Smooth muscle cell of the umbilical artery (primary cell): Measurements from ENCODE around the gene CIRBP. TPM values are rescaled to one million over a fixed set of nuclear protein-coding genes. Genes with fewer than 3 reads are reported as not detected.

ENCODE experiments used
- total RNA-seq: library from RNA; depleted of rRNA; stranded (reverse); fragments of >200 nt; gene quantifications from 2 replicates; pipeline ENCODE4 v1.2.3, GENCODE V29; 2014

CIRBP gene
- 101 and 177 TPM in 2 replicates for total RNA-seq

GRCh38 chr19:1269065-1269477 lies at the start of gene CIRBP:
Gene CIRBP, plus strand, starts transcription at chr19:1269332. Its CDS starts 1,602 bp downstream, at chr19:1270934.

DNA sequence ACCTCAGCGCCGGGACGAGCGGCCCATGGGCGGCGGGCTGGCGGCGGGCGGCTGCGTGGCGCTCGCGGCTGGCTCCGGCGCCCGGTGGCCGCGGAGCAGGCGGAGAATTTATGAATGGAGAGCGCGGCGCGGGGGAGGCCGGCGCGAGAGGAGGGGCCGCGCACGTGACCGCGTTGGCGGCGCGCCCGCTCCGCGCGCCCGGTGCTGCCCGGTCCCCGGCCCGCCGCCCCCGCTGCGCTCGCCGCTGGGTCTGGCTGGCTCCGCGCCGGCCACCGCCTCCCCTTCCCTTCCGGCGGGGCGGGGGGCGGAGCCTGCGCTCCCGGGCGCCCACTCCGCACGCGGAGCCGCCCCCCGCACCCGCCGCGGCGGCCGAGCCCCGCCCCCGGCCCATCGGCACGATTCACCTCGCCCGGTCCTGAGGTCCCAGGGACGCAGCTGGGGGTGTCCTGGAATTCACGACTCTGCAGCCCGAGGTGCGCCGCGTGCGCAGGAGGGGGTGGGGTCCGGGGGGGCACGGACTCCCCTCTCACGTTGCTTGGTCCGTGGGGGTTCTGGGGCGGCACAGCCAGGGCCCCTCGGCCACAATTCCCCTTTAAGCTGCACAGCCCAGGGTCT lies 31.3 kb upstream of the CIRBP start, which contains the start of gene CBARP:
Gene CBARP (minus strand): TSS at position 252 of the 615 bp plus-strand sequence. CDS start 1,905 bp downstream, outside the sequence.

GRCh38 chr19:1241417-1242095 lies 27.6 kb upstream of the CIRBP start, which contains the start of gene ATP5F1D:
Gene ATP5F1D, plus strand, starts transcription at chr19:1241751. Its CDS starts 100 bp downstream, at chr19:1241851.

GRCh38 chr19:1248139-1248785 lies 20.9 kb upstream of the CIRBP start, which contains the start of gene MIDN:
Gene MIDN, plus strand, starts transcription at chr19:1248583. Its CDS starts 1,714 bp downstream, at chr19:1250297.

GRCh38 chr19:1275260-1275975 lies 6.3 kb downstream of the CIRBP start, which contains the start of gene FAM174C:
Gene FAM174C, plus strand, starts transcription at chr19:1275530. Its CDS starts 20 bp downstream, at chr19:1275550.

DNA sequence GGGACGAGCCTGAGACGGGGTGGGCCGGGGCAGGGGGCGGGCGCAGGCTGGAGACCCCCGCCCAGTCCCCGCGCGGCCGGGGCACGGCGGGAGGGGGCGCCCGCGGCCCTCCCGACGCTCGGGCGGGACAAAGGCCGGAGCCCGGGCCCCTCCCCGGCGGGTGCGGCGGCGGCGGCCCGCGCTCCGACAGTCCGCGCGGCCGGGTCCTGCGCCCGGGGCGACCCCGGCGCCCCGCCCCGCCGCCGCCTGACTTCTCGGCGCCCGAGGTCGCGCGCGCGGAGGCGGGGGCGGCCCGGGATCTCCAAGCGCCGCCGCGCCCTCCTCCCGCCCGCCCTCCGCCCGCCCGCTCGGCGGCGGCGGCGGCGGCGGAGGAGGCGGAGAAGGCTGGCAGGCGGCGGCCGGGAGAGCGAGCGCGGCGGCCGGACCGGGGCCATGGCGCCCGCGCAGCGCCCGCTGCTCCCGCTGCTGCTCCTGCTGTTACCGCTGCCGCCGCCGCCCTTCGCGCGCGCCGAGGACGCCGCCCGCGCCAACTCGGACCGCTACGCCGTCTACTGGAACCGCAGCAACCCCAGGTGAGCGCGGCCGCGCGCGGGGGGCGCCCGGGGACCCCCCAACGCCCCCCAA lies 16.7 kb downstream of the CIRBP start, which contains the start of gene EFNA2:
Gene EFNA2 (plus strand): TSS at position 137 of the 624 bp plus-strand sequence. CDS start 296 bp downstream, at position 433.

Other genes starting within 250 kb of the CIRBP start
- 67.4 and 96.1 TPM in 2 replicates for gene TMEM259, start 248.2 kb upstream of the CIRBP start, total RNA-seq
- not detected in 2 replicates for gene RNU6-2, start 247.8 kb upstream of the CIRBP start, total RNA-seq
- 284 and 606 TPM in 2 replicates for gene CNN2, start 242.7 kb upstream of the CIRBP start, total RNA-seq
- 9.2 and 10.2 TPM in 2 replicates for gene ABCA7, start 229.2 kb upstream of the CIRBP start, total RNA-seq
- 0.89 and 0.97 TPM in 2 replicates for gene ARHGAP45, start 202.2 kb upstream of the CIRBP start, total RNA-seq
- 63.5 and 107 TPM in 2 replicates for gene POLR2E, start 174.0 kb upstream of the CIRBP start, total RNA-seq
- gene GPX4, start 165.3 kb upstream of the CIRBP start, total RNA-seq = 159 and 328 TPM in 2 replicates
- 46.3 and 72.7 TPM in 2 replicates for gene SBNO2, start 95.1 kb upstream of the CIRBP start, total RNA-seq
- gene STK11, start 63.6 kb upstream of the CIRBP start, total RNA-seq = 79.6 and 82.9 TPM in 2 replicates
- gene CBARP, start 31.3 kb upstream of the CIRBP start, total RNA-seq = 4.2 and 9.7 TPM in 2 replicates
- gene ATP5F1D, start 27.6 kb upstream of the CIRBP start, total RNA-seq = 16.0 and 31.6 TPM in 2 replicates
- 23.2 and 32.6 TPM in 2 replicates for gene MIDN, start 20.7 kb upstream of the CIRBP start, total RNA-seq
- gene FAM174C, start 6.2 kb downstream of the CIRBP start, total RNA-seq = 23.8 and 45.4 TPM in 2 replicates
- not detected in 2 replicates for gene EFNA2, start 16.5 kb downstream of the CIRBP start, total RNA-seq
- 53.2 and 65.3 TPM in 2 replicates for gene NDUFS7, start 114.6 kb downstream of the CIRBP start, total RNA-seq
- gene GAMT, start 132.2 kb downstream of the CIRBP start, total RNA-seq = 30.0 and 30.2 TPM in 2 replicates
- gene DAZAP1, start 138.3 kb downstream of the CIRBP start, total RNA-seq = 39.2 and 75.1 TPM in 2 replicates
- 254 and 522 TPM in 2 replicates for gene RPS15, start 169.1 kb downstream of the CIRBP start, total RNA-seq
- gene APC2, start 180.8 kb downstream of the CIRBP start, total RNA-seq = 0.46 and 0.89 TPM in 2 replicates
- 24.9 and 31.6 TPM in 2 replicates for gene C19orf25, start 209.9 kb downstream of the CIRBP start, total RNA-seq
- gene PCSK4, start 221.0 kb downstream of the CIRBP start, total RNA-seq = 1.2 and 1.7 TPM in 2 replicates
- 1.7 and 2.4 TPM in 2 replicates for gene REEP6, start 221.8 kb downstream of the CIRBP start, total RNA-seq
- gene ADAMTSL5, start 243.7 kb downstream of the CIRBP start, total RNA-seq = 5.0 and 5.4 TPM in 2 replicates